D721Med (cell line): Measurements from ENCODE around the gene ERLEC1.

Experiments used
- DNase-seq: peaks from one replicate; pipeline ENCODE4 v3.0.0; 2011; ENCODE audit warnings: low spot score; ENCODE audit not compliant: insufficient read length
- FAIRE-seq: peaks from 2 replicates; lab custom pipeline; 2011; peaks lifted over from hg19 to GRCh38; lab: Jason Lieb, UNC
- TF ChIP-seq, protein P1 (sequence below): IDR thresholded peaks from 2 replicates; pipeline ENCODE4 v1.5.1; 2012; ENCODE audit warnings: mild to moderate bottlenecking, control low read depth; ENCODE audit not compliant: insufficient read depth; ENCODE audit errors: missing control alignments

ERLEC1 gene

DNA sequence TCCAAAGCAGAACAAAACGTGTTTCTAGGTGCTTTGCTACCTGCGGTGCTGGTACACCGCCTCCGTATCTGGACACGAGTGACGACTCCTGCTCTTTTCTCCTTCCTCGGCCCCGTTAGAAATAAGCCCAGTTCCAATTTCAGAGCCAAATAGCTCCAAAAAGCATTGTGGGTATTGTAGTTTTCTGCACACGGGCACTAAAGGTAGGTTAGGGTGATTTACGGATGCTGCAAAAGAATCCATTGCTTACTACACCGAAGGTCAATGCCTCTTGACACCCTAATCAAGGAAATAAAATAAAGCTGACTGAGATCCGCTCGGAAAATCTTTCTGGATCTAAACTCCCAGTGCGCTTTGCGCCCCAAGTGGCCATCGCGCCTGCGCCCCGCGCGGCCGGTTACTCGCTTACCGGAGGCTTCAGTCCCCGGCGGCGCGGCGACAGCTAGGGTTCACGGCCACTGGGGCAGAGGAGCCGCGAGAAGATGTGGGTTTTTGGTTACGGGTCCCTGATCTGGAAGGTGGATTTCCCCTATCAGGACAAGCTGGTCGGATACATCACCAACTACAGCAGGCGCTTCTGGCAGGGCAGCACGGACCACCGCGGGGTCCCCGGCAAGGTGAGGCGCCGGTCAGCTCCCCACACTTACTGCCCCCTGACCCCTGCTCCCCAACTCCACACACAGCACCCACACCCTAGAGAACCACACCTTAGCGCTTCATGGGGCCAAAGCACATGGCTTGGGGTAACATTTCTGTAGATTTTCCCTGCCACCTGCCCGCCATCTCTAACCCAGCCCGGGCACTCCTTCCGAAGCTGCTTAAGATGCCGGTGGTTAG, 19.2 kb upstream of the ERLEC1 start, which contains the start of gene CHAC2:
Gene CHAC2 (plus strand): TSS at position 400 of the 837 bp plus-strand sequence. CDS start 83 bp downstream, at position 483.
- peak; percentile 16 for FAIRE-seq
- peak; percentile 51 for DNase-seq
- TF ChIP-seq, protein P1, sequence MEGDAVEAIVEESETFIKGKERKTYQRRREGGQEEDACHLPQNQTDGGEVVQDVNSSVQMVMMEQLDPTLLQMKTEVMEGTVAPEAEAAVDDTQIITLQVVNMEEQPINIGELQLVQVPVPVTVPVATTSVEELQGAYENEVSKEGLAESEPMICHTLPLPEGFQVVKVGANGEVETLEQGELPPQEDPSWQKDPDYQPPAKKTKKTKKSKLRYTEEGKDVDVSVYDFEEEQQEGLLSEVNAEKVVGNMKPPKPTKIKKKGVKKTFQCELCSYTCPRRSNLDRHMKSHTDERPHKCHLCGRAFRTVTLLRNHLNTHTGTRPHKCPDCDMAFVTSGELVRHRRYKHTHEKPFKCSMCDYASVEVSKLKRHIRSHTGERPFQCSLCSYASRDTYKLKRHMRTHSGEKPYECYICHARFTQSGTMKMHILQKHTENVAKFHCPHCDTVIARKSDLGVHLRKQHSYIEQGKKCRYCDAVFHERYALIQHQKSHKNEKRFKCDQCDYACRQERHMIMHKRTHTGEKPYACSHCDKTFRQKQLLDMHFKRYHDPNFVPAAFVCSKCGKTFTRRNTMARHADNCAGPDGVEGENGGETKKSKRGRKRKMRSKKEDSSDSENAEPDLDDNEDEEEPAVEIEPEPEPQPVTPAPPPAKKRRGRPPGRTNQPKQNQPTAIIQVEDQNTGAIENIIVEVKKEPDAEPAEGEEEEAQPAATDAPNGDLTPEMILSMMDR: no peak

DNA sequence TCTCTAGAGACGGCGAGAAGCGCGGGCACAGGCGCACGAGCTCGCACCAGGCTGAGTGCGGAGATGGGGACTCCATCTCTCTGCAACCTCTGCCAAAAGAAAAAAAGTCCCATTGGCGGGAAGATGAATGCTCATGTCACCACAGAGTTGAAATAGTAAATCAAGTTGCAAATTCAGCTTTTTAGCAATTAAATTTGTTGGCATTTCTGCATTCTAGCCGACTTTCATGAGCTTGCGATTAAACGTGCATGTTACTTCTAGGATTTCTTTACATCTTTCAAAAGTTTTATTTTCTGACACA, 18.7 kb upstream of the ERLEC1 start:
- DNase-seq: peak; percentile 40
- no peak for FAIRE-seq
- TF ChIP-seq, protein P1: no peak

DNA sequence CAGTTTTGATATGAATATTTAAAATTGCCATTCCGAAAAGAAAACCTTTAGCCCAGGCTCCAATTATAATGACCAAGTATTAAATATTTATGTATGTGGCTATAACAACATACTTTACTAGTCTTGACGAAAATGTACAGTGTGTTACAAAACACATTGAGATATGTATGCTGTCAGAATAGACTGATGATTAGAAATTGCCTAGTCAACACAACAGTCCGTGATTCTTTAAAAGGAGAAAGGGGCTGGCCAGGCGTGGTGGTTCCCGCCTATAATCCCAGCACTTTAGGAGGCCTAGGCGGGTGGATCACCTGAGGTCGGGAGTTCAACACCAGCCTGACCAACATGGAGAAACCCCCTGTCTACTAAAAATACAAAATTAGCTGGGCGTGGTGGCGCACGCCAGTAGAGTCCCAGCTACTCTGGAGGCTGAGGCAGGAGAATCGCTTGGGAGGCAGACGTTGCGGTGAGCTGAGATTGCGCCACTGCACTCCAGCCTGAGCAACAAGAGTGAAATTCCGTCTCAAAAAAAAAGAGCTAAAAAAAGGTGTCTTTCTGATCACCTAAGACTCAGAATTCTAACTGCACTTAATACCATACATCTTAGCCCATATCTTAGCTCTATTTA, 17.4 kb upstream of the ERLEC1 start:
- DNase-seq (no peak), FAIRE-seq (no peak)
- TF ChIP-seq, protein P1: no peak

DNA sequence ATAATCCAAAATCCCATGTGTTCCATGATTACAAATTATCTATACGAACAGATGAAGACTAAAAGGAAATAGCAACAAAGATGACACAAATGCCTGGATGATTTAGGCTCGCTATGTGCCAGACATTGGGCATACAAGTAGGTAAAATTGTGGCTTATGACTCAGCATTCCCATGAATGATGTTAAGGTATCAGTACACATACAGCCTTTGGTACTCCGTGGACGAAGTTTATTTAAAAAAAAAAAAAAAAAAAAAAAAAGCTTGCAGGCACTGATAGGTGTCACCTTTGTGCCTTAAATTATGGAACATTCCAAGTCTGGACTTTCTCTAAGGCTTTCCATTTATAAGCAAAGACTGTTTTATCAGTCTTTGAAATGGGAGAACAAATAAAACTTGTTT, 16.6 kb upstream of the ERLEC1 start:
- DNase-seq: no peak
- no peak for FAIRE-seq
- TF ChIP-seq, protein P1: no peak

DNA sequence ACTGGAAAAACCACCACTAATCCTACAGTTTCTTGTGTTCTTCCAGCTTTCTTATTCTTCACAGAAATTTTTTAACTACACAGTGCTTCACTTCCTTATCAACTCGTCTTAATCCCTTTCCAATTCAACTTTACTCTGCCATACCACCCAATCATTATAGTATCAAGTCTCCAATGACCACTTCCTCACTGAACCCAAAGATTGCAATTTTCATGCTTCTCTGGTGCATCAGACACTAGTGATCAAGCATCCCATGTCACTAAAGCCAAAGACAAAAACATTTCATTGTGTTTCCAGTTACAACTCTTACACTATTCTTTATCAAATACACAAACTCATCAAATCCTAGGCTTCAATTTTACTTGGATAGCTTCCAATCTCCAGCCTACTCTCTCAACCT, 9.7 kb upstream of the ERLEC1 start:
- DNase-seq (no peak), FAIRE-seq (peak; percentile 41)
- TF ChIP-seq, protein P1: no peak

DNA sequence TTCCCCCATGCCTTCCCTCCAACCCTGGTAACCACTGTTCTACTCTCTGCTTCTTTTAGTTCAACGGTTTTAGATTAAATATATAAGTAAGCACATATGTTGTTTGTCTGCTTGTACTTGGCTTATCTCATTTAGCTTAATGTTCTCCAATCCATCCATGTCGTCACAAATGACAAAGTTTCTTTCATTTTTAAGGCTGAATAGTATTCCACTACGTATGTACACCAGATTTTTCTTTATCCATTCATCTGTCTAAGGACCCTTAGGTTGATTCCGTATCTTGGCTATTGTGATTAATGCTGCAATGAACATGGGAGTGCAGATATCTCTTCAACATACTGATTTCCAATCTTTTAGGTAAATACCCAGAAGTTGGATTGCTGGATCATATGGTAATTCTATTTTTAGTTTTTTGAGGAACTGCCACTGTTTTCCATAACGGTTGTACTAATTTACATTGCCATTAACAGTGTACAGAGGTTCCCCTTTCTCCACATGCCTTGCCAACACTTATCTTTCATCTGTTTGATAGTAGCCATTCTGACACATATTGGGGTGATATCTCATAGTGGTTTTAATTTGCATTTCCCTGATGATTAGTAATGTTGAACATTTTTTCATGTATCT, 8.2 kb upstream of the ERLEC1 start:
- TF ChIP-seq, protein P1: no peak
- DNase-seq (no peak), FAIRE-seq (peak; percentile 11)
